GM10248 (cell line): ENCODE results near the gene FAM89B.

ENCODE experiments used
- CTCF ChIA-PET: fragments of 300-600 bp; sonication (Branson Sonifier 250); formaldehyde crosslinking; extraction: SDS; loops from one replicate; lab custom pipeline; 2021; ENCODE audit warnings: antibody characterized with exemption; lab: Yijun Ruan, JAX
- POLR2A ChIA-PET: fragments of 350-650 bp; sonication (Branson Sonifier 250); formaldehyde crosslinking; extraction: SDS; loops from one replicate; lab custom pipeline; 2020; ENCODE audit warnings: antibody characterized with exemption; lab: Yijun Ruan, JAX
- DNase-seq: peaks from one replicate; pipeline ENCODE4 v3.0.0; 2012; ENCODE audit errors: extremely low spot score
- TF ChIP-seq, protein P1 (sequence below): IDR thresholded peaks from 2 replicates; pipeline ENCODE4 v1.5.1; 2012; ENCODE audit warnings: mild to moderate bottlenecking, low read depth; ENCODE audit errors: extremely low read depth, missing control alignments, control extremely low read depth

FAM89B gene

DNA sequence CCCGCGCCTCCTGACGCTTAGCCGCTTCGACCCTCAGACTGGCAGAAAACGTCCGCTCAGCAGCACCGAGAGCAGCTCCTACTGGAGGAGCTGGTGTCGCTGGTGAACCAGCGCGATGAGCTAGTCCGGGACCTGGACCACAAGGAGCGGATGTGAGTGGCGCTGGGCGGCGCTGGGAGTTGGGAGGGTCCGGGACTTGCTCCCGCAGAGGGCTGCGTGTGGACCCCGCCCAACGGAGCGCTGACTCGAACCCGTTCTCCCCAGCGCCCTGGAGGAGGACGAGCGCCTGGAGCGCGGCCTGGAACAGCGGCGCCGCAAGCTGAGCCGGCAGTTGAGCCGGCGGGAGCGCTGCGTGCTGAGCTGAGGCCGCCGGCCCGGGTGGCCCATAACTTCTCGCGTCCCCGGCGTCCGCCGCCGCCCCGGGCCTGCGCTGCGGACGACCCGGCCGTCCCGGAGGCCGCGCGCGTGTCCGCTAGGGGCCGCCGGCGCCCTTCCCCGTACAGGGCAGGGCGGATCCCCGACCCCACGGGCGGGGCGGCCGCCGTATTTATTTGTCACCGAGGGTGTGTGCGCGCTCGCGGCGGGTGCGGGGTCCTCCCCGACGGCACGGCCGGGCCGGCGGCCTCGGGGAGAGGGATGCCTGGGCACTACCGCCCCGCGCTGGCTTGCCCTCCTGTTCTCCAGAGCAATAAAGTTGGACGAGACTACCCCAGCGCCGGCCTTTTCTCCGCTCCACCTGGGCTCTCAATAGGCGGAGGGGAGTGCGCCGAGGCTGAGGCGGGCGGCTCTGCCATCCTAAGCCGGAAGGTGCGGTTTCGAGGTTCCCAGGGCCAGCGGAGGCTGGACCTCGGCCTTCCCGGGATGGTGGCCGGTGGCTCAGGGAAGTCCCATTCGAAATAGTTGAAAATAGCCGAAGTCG, 19.9 kb downstream of the FAM89B start:
- ChIA-PET POLR2A (no interaction called here), CTCF (interaction anchor here (1.0 to 24.8 kb wide), 8 partner anchors 7 to 177 kb away, joined by 3 to 351 read pairs (median 39); partner anchors contain the start of genes EHBP1L1, FAM89B, KCNK7 and MAP3K11)
- TF ChIP-seq, protein P1, sequence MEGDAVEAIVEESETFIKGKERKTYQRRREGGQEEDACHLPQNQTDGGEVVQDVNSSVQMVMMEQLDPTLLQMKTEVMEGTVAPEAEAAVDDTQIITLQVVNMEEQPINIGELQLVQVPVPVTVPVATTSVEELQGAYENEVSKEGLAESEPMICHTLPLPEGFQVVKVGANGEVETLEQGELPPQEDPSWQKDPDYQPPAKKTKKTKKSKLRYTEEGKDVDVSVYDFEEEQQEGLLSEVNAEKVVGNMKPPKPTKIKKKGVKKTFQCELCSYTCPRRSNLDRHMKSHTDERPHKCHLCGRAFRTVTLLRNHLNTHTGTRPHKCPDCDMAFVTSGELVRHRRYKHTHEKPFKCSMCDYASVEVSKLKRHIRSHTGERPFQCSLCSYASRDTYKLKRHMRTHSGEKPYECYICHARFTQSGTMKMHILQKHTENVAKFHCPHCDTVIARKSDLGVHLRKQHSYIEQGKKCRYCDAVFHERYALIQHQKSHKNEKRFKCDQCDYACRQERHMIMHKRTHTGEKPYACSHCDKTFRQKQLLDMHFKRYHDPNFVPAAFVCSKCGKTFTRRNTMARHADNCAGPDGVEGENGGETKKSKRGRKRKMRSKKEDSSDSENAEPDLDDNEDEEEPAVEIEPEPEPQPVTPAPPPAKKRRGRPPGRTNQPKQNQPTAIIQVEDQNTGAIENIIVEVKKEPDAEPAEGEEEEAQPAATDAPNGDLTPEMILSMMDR, result no peak
- no peak for DNase-seq

DNA sequence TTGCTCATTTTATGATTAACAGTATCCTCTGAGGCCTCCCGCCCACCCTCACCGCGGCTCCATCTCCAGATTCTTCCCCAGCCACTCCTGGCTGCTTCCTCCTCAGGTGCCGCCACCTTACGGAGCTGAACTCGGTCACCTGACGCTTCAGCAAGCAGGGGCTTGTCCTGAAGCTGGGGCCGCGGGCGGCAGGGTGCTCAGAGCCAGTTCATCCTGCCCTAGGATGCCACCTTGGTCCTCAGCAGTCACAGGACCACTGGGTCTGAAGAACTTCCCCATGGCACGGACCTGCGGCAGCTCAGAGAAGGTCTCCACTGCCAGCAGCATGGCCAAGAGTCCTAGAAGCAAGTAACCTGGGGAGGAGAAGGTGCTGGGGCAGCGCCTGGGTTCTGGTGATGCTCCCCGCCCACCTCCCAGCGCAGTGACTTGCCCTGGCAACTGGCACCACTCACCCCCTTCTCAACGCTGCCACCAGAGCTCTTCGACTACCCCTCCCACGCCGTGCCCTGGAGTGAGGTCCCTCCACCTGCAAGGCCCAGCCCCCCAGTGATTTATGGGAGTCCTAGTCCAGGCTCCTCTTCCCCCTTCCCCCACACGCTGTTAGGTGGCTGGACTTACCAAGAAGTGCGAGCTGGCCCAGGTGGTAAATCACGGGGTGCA, 20.6 kb downstream of the FAM89B start:
- DNase-seq, result no peak
- POLR2A ChIA-PET, result no interaction called here
- CTCF ChIA-PET, result interaction anchor here (0.9 to 24.8 kb wide), 12 partner anchors 7 to 241 kb away, joined by 3 to 351 read pairs (median 6); partner anchors contain the start of genes EHBP1L1, FAM89B, KCNK7 and MAP3K11
- TF ChIP-seq, protein P1, result no peak

GRCh38 chr11:65593518-65594414, 21.4 kb downstream of the FAM89B start:
- peak; percentile 70 for DNase-seq
- POLR2A ChIA-PET, result no interaction called here

GRCh38 chr11:65595131-65595530, 22.8 kb downstream of the FAM89B start:
- no peak for DNase-seq
- ChIA-PET CTCF (interaction anchor here (1.4 to 24.8 kb wide), 4 partner anchors 8 to 54 kb away, joined by 6 to 351 read pairs (median 196); partner anchors contain the start of genes EHBP1L1, KCNK7, MAP3K11 and PCNX3), POLR2A (no interaction called here)
- TF ChIP-seq, protein P1, result no peak

More at GRCh38 chr11:65593518-65594414, 21.4 kb downstream of the FAM89B start:
- TF ChIP-seq, protein P1, result peak; percentile 76
- CTCF ChIA-PET, result interaction anchor here (0.9 to 24.8 kb wide), 15 partner anchors 8 to 240 kb away, joined by 3 to 351 read pairs (median 6); partner anchors contain the start of genes EHBP1L1, FAM89B, KCNK7 and MAP3K11

DNA sequence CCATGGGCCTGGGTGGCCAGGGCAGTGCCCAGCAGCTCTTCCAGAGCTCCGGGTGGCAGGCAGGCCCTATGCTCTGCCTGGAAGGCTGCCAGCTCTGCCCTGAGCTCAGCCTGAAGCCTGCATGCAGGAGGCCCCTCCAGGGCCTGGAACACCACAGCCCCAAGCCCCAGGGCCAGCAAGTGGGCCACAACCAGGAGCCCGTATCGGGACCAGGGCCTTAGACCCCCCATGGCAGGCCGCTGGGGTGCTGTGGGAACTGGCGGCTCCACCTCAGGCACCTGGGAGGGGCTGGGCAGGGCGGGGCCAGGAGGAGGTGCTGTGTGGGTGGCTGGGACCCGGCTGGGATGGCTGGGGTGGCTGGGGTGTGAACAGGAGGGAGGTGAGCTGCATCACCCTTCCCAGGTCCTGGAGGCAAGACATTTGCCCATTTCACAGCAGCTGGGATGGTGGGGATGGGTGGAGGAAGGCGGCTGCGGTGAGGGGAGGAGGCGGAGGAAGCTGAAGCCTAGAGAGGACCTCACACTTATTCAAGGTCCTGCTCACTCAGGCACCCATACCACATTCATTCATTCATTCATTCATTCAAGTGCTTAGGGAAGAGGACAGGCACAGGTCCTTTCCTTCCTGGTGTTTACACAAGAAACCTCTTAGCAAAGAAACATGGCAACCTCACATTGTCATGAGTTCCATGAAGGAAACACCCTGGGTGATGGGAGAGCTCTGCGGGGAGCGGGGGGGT, 23.4 kb downstream of the FAM89B start, which contains the start of gene KCNK7:
Gene KCNK7, minus strand, starts transcription at position 258 of the 739 bp plus-strand sequence. Its CDS starts 28 bp downstream, at position 230.
- peak; percentile 31 for DNase-seq
- ChIA-PET POLR2A (interaction anchor here (0.7 kb wide), 1 partner anchor 51 kb away, joined by 3 read pairs; no protein-coding TSS in a partner anchor), CTCF (interaction anchor here (4.4 to 24.8 kb wide), 3 partner anchors 8 to 55 kb away, joined by 41 to 351 read pairs (median 351); partner anchors contain the start of genes EHBP1L1, KCNK7, MAP3K11 and PCNX3)
- TF ChIP-seq, protein P1, result no peak
